ENCODE results near the gene PNISR.

PNISR gene

GRCh38 chr6:99369533-99369932 is 55.6 kb downstream of the PNISR start:
- H3K27me3 Mint-ChIP-seq, result no peaks in the 10 kb centered on the region

GRCh38 chr6:99366852-99367251 is 58.3 kb downstream of the PNISR start:
- H3K27ac Mint-ChIP-seq, result no peak overlapping the region
- H3K36me3 Mint-ChIP-seq (ENCODE audit: low read depth), result no peaks in the 10 kb centered on the region
- peaks cover 20% of the 10 kb centered on the region for H3K4me1 Mint-ChIP-seq (ENCODE audit: low read depth)
- H3K9me3 Mint-ChIP-seq, result no peaks in the 10 kb centered on the region
- H3K4me3 Mint-ChIP-seq, result no peak overlapping the region
- no peaks in the 10 kb centered on the region for H3K27me3 Mint-ChIP-seq

More at GRCh38 chr6:99369533-99369932, 55.6 kb downstream of the PNISR start:
- Mint-ChIP-seq H3K4me3 (no peak overlapping the region), H3K4me1 (ENCODE audit: low read depth) (peaks cover under 1% of the 10 kb centered on the region), H3K27ac (no peak overlapping the region), H3K36me3 (ENCODE audit: low read depth) (no peaks in the 10 kb centered on the region), H3K9me3 (no peaks in the 10 kb centered on the region)

DNA sequence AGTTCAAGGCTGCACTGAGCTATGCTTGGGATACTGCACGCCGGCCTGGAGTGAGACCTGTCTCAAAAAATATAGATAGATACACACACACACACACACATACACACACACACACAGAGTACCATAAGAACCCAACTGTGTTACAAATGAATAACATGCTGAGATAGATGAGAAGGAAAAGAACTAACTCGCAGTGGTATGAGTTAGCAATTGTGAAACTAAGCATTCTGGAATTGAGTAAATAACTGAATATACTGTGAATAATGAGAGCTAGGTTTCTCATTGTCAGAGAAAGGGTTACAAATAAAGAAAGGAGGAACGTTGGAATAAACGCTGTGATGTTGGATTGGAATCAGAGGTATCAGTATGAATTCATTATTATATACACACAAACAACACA is 61.1 kb downstream of the PNISR start:
- H3K27ac Mint-ChIP-seq, result peak overlapping the region; percentile 23
- H3K27me3 Mint-ChIP-seq, result peaks cover 18% of the 10 kb centered on the region
- H3K4me1 Mint-ChIP-seq (ENCODE audit: low read depth), result peaks cover 24% of the 10 kb centered on the region
- H3K4me3 Mint-ChIP-seq, result no peak overlapping the region
- no peaks in the 10 kb centered on the region for H3K36me3 Mint-ChIP-seq (ENCODE audit: low read depth)
- no peaks in the 10 kb centered on the region for H3K9me3 Mint-ChIP-seq

DNA sequence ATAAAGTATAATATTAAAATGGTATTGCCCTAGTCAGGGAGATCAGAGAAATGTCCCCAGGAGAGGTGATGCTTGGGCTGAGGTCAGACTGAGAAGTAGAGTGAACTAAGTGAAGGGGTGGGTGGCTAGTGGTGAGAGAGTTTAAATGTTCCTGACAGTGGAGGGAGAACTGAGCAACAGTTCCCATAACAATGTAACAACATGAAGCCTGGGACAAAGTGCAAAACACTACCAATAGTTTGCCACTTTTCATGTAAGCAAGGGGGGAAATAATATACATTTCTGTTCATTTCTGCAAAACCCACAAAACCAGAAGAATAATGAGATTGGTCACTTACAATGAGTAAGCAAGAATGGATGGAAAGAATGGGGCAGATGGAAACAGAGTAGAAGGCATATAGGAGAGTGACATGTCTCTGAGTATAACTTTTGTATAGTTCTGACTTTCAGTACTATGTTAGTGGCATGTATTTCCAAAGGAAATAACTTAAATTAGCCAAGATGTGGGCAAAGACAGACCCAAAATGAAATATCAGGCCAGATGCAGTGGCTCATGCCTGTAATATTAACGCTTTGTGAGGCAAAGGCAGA is 62.3 kb downstream of the PNISR start:
- H3K9me3 Mint-ChIP-seq, result no peaks in the 10 kb centered on the region
- no peak overlapping the region for H3K4me3 Mint-ChIP-seq
- H3K4me1 Mint-ChIP-seq (ENCODE audit: low read depth), result peaks cover 24% of the 10 kb centered on the region
- peak overlapping the region; percentile 32 for H3K27ac Mint-ChIP-seq
- peaks cover 18% of the 10 kb centered on the region for H3K27me3 Mint-ChIP-seq
- no peaks in the 10 kb centered on the region for H3K36me3 Mint-ChIP-seq (ENCODE audit: low read depth)

DNA sequence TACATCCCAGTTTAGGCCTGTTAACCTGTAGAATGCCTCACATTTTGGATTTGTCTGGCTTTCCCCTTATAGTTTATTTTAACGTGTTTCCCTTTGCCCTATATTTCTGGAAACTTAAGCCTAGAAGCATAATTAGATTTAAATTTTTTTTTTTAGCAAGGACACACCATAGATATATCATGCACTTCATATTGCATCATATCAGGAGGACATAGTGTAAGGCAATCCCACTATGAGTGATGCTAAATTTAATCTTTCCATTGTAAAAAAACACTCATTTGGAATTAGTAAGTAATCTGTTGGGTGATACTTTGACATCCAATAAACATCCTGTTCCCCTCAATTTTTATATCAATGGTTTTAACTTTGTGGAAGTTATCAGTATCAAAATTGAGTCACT is 65.3 kb downstream of the PNISR start:
- peaks cover 24% of the 10 kb centered on the region for H3K4me1 Mint-ChIP-seq (ENCODE audit: low read depth)
- H3K36me3 Mint-ChIP-seq (ENCODE audit: low read depth), result no peaks in the 10 kb centered on the region
- no peak overlapping the region for H3K4me3 Mint-ChIP-seq
- H3K27me3 Mint-ChIP-seq, result peaks cover 42% of the 10 kb centered on the region
- H3K27ac Mint-ChIP-seq, result no peak overlapping the region
- no peaks in the 10 kb centered on the region for H3K9me3 Mint-ChIP-seq

DNA sequence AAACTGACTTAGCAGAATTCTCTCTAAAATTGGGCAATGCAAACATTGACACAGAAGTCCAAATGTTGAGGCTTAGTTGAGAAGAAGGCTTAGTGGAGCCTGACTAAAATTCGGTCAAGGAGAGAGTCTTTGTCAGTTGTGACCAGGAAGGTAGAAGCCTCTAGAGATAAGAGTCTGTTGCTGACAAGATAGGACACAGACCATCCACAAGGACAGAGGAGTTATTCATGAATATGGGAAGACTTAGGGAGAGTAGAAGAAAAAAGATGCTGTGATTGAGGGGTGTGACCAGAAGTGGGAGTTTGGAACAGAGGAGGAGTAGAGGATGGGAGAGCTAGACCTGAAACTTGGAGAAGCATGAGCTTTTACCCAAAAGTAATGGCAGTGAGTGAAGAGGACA is 68.5 kb downstream of the PNISR start:
- peaks cover 66% of the 10 kb centered on the region for H3K27me3 Mint-ChIP-seq
- H3K36me3 Mint-ChIP-seq (ENCODE audit: low read depth), result no peaks in the 10 kb centered on the region
- H3K9me3 Mint-ChIP-seq, result no peaks in the 10 kb centered on the region
- H3K4me1 Mint-ChIP-seq (ENCODE audit: low read depth), result peaks cover 2% of the 10 kb centered on the region
- no peak overlapping the region for H3K27ac Mint-ChIP-seq
- no peak overlapping the region for H3K4me3 Mint-ChIP-seq

- H3K4me1 Mint-ChIP-seq (ENCODE audit: low read depth), result no peaks in the 10 kb centered on the region
- no peaks in the 10 kb centered on the region for H3K9me3 Mint-ChIP-seq
- H3K36me3 Mint-ChIP-seq (ENCODE audit: low read depth), result no peaks in the 10 kb centered on the region
- H3K27ac Mint-ChIP-seq, result no peak overlapping the region
- no peak overlapping the region for H3K4me3 Mint-ChIP-seq
- peaks cover 71% of the 10 kb centered on the region for H3K27me3 Mint-ChIP-seq
Observed at GRCh38 chr6:99354983-99355382, 70.1 kb downstream of the PNISR start.

DNA sequence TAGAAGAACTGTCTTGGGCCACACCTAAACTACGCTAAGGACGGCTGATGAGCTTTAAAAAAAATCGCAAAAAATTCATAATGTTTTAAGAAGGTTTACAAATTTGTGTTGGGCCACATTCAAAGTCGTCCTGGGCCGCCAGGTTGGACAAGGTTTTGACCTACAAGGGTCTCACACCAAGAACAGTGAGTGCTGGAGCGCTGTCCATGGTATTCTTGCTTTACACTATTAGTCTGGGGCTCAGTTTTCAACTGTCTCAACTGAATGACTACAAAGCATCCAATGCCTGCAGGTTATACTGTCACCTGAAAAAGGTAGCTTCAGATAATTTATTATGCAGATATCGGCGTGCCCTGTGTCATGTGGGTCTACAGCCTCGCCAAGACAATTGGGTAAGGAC is 72.0 kb downstream of the PNISR start:
- Mint-ChIP-seq H3K4me3 (no peak overlapping the region), H3K4me1 (ENCODE audit: low read depth) (no peaks in the 10 kb centered on the region), H3K36me3 (ENCODE audit: low read depth) (no peaks in the 10 kb centered on the region), H3K9me3 (no peaks in the 10 kb centered on the region), H3K27ac (no peak overlapping the region), H3K27me3 (peaks cover 77% of the 10 kb centered on the region)

DNA sequence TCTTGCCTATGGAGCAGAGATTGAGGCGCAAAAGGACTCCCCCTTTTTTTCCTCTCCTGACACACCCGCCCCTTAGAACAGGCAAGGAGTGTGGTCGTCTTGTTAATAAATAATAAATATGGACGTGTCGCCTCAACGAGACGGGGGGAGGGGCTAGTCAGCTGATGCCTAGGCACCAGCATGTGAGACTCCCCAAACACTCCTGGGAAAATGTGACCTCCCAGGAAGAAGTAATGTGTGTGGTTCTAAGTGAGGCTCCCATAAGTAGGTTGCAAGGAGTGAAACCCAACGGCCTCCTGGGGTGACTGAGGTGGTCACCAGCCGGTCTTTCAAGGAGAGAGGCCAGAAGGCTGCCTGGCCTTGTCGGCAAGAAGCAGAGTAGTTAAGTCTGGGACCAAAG is 74.5 kb downstream of the PNISR start:
- Mint-ChIP-seq H3K9me3 (no peaks in the 10 kb centered on the region), H3K36me3 (ENCODE audit: low read depth) (no peaks in the 10 kb centered on the region), H3K4me3 (no peak overlapping the region), H3K27ac (no peak overlapping the region), H3K4me1 (ENCODE audit: low read depth) (no peaks in the 10 kb centered on the region), H3K27me3 (peaks cover 81% of the 10 kb centered on the region)

GRCh38 chr6:99349171-99350141 is 75.7 kb downstream of the PNISR start, which contains the start of gene FAXC:
FAXC (minus strand) TSS chr6:99349674; CDS start chr6:99349372, 302 bp downstream.
- H3K9me3 Mint-ChIP-seq, result no peaks in the 10 kb centered on the region
- H3K27ac Mint-ChIP-seq, result no peak within 1 kb of the TSS
- peak within 1 kb of the TSS; percentile 47 for H3K4me3 Mint-ChIP-seq
- peaks cover 79% of the 10 kb centered on the region for H3K27me3 Mint-ChIP-seq
- no peaks in the 10 kb centered on the region for H3K36me3 Mint-ChIP-seq (ENCODE audit: low read depth)
- H3K4me1 Mint-ChIP-seq (ENCODE audit: low read depth), result peaks cover 2% of the 10 kb centered on the region

GRCh38 chr6:99348288-99349170 is 76.6 kb downstream of the PNISR start:
- no peaks in the 10 kb centered on the region for H3K36me3 Mint-ChIP-seq (ENCODE audit: low read depth)
- no peak overlapping the region for H3K27ac Mint-ChIP-seq
- H3K27me3 Mint-ChIP-seq, result peaks cover 83% of the 10 kb centered on the region
- peaks cover 6% of the 10 kb centered on the region for H3K4me1 Mint-ChIP-seq (ENCODE audit: low read depth)
- H3K9me3 Mint-ChIP-seq, result no peaks in the 10 kb centered on the region
- H3K4me3 Mint-ChIP-seq, result peak overlapping the region; percentile 32
